Pons (tissue), 1 donor: ENCODE results near the gene NAALADL2.

Source experiments
- DNase-seq: peaks from one replicate; pipeline ENCODE4 v3.0.0-alpha.2; 2016; ENCODE audit warnings: low spot score

Gene NAALADL2

GRCh38 chr3:174973465-174973864 is 114.3 kb downstream of the NAALADL2 start:
- DNase-seq, result no peak

DNA sequence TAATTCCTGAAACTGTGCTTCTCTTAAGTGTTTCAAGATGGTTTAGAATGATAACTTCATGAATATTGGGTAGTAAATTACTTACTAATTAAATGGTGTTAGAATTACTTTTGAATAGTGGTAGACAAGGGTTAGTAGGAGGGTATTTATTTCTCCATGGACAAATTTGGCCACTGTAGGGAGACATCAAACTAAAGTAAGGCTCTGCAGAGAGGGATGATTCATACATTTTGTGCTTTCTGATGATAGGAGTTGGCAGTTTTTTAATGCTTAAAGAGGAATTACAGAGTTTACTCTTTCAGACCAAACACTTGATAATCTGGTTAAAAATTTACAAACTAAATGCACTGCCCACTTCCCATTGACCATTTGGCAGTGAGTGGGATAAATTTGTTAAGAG is 127.6 kb downstream of the NAALADL2 start:
- DNase-seq, result no peak

DNA sequence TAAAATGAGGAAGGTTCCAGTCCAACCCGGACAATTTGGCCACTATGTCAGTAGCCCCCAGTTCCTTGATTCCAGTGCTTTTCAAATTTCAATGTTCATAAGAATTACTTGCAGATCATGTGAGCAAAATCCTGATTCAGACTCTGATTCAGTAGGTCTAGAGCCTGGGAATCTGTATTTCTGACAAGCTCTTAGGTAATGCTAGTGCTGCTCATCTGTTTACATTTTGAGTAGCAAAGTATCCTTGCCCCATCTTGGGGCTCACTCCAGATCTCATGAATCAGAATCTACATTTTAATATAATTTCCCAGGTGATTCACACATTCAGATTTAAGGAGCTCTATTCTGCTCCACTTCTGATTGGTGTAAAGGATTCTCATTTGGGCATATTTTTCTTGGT is 142.0 kb downstream of the NAALADL2 start:
- DNase-seq, result no peak

DNA sequence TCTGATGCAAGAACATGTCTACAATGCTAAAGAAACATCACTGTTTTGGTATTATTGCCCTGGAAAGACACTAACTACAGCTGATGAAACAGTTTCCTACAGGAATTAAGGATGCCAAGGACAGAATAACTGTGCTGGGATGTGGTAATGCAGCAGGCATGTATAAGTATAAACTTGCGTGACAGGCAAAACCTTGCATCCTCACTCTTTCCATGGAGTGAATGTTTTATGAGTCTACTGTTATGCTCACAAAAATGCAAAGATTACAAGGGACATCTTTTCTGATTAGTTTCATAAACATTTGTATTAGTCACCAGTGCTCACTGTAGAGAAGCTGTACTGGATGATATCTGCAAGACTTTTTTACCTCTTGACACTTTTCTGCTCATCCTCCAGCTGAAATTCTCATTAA is 143.6 kb downstream of the NAALADL2 start:
- no peak for DNase-seq

DNA sequence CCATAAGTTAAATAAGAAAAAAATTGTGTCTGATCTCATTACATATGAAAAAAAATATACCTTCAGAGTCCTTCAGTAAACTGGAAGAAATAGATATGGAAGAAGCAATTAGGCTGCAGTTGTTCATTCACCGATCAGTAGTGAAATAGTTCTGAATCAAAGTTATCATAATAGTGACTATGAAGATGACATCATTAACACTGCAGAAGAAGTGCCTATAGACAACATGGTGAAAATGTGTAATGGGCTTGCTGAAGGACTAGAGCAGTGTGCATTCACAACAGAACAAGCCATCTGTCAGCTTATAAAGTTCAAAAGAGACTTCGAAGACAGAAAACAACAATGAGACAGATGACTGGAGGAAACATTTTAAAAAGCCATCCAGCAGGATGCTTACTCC is 144.5 kb downstream of the NAALADL2 start:
- DNase-seq, result no peak

GRCh38 chr3:175005193-175005592 is 146.1 kb downstream of the NAALADL2 start:
- DNase-seq, result no peak

DNA sequence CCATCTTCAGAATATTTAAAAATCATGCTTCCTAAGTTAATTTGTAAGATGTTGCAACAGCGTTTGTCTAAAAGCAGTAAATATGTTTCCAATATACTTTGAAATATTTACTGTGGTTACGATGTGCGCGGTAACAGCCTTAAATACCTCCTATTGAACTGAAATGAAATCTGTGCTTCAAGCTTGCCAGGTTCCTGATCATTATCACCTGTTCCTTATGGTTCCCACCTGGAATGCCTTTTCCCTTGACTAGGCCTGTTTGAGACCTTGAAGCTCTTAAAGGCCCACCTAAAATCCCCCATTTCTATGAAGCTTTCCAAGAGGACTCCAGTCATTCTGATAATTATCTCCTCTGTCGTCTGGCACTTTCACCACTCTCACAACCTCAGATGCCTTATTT is 146.7 kb downstream of the NAALADL2 start:
- no peak for DNase-seq

GRCh38 chr3:175007306-175007705 is 148.2 kb downstream of the NAALADL2 start:
- no peak for DNase-seq

GRCh38 chr3:175009295-175009694 is 150.2 kb downstream of the NAALADL2 start:
- DNase-seq, result no peak

DNA sequence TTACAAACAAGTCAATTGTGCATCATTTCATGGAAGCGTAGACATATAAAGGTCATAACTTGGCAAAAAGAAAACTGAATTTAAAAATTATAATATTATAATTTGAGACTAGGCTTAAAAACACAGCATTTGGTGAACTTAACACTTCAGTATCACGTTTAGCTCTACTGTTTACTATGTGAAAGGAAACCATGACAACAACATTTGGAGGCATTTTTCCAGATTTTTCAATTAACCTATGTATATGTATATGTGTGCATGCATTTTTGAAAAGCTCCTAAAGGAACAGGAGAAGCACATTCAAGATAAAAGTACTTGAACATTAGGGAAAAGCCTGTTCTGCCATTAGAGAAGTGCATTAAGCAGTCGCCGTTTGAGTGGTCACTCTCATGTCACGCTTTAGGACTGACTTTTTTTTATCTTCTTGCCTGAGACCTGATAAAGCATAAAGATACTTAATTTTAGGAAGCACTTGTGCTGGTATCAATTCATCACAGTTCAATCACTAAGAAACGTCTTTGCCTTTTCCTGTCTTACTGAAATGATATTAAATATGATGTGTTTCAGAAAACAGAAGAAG is 156.0 kb downstream of the NAALADL2 start:
- DNase-seq, result no peak

DNA sequence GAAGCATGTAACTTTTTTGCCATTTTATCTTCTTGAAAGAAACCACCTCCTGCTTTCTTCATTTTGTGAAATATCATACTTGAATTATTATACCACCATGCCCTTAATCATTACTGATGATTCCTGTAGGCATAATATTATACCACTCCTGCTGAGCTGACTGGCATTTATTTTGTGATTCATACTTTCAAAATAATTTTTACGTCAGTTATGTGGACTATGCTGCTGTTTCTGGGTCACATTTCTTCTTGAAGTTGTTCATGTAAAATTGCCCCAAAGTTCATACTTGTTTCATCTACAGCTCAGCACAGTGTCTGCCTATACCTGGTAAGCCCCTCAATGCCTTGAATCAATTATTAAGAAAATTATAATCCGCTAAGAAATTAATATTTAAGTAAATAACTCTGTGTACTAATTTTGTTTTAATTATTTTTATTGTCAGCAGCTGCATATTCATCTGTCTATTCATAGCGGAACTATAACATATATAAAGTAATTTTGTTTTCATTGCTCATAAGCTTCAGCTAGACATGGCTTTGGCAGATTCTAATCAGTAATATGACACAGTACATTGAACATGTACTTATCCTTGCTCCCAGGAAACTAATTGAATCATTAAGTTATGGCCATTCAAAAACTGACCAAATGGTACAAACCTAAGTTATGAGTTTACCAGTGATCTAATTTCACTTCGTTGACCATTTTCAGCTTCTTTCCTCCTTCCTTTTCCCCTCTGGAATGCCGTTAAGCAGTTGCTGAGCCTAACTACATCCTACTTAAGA is 160.0 kb downstream of the NAALADL2 start:
- DNase-seq, result no peak

DNA sequence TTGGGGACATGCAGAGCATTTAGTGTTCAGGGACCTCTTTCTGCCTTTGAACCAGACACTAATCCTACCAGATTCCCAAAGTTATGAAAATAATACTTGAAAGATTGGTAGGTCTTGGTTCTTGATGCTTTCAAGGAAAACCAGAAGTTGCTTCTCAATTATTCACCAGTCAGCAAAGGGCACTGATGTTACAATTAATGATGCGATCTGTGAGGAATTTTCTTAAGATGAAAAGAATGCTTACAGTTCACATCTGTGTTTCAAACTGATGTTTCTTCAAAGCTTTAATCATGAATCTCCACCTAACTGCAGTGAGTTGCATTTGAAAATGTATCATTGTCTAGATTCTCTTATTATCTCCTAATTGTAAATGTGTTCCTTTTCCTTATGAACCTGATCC is 161.0 kb downstream of the NAALADL2 start:
- DNase-seq, result no peak

DNA sequence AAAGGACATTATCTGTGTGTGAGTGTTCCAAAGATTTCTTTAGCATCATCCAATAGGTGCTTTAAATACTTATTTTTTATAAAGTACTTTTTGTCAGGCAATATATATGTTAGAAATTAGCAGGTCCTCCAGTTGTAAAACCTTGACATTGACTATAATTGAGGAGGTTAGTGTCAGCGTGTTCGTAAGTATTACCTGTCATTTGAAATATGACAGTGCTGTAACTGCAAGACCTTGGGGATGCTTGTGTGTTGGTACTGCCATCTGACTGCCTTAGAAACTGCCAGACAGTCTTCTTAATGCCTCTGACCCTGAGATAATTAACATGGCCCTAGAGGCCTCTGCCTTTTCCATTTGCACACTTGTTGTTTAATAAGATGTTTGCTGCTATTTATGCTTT is 170.7 kb downstream of the NAALADL2 start:
- no peak for DNase-seq

GRCh38 chr3:175039875-175040274 is 180.7 kb downstream of the NAALADL2 start:
- DNase-seq, result no peak

- DNase-seq, result no peak
Measured at GRCh38 chr3:175041369-175041768, 182.2 kb downstream of the NAALADL2 start.

- DNase-seq, result no peak
Measured at GRCh38 chr3:175046601-175047000, 187.5 kb downstream of the NAALADL2 start.

DNA sequence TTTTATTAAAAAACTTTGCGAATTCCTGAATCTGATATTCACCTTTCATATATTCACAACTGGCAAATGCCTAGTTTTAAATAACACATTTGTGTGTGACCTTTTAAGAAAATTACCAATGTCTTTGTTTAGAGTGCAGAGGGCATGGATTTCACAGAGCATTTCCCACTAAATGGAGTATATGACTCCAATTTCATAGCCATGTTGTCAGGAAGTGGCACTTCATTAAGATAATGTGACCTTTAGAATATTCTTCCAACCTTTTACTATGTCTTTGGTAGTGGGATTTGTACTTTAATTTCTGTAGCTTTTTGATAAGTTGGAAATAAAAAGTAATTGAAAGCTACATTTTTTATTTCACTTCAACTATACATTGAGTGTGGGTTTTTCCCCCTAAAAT is 188.7 kb downstream of the NAALADL2 start:
- no peak for DNase-seq

DNA sequence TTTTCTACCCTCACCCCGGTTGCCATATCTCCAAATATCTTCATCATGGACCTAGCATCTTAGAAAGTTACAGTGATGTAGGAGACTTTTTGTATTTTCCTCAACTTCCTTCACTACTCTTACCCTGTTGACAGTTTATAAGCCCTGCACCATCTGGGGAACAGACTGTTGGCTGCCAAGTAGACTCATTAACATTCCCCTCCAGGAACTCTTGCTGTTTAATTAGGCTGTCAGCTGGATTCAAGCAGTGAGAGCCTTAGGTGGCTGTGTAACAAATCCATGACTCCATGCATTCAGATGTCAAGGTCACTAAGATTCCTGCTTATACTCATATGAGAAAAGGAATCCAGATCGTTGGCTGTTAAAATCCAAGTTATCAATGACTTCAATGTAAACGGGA is 198.3 kb downstream of the NAALADL2 start:
- DNase-seq, result peak; percentile 48

DNA sequence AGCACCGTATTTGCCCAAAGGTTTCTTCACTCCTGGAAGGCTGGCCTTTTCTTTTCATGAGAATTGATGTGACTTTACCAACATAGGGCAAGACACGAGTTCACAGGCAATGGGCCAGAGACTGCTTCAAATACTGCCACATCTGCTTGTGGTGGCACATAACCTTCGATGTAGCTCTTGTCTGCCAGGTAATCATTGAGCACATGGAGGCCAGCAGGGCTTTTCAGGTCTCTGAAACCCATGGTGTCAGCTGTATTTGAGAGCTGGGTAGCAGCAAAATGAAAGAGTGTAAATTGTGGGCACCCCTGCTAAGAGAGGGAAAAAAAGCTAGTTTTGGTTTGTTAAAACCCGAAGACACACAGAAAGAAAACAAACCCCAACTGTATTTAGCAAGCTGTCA is 200.7 kb downstream of the NAALADL2 start:
- no peak for DNase-seq

DNA sequence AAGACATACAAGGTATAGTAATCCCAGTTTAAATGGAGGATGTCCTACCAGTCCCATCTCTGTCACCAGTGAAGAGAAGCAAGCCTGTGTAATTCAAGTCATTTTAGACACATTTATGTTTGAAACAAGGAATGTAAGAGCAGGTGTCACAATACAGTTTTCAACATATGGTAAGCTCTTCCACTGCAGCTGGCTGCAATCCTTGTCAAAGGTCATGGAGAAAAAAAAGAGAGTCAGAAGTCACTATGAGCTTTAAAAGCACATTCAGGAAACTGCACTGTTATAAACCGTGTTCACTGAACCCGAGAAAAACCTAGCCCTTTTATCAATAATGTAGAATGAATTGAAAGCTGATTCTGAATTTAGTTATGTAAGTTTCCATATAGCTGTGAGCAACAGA is 206.4 kb downstream of the NAALADL2 start:
- DNase-seq, result no peak

DNA sequence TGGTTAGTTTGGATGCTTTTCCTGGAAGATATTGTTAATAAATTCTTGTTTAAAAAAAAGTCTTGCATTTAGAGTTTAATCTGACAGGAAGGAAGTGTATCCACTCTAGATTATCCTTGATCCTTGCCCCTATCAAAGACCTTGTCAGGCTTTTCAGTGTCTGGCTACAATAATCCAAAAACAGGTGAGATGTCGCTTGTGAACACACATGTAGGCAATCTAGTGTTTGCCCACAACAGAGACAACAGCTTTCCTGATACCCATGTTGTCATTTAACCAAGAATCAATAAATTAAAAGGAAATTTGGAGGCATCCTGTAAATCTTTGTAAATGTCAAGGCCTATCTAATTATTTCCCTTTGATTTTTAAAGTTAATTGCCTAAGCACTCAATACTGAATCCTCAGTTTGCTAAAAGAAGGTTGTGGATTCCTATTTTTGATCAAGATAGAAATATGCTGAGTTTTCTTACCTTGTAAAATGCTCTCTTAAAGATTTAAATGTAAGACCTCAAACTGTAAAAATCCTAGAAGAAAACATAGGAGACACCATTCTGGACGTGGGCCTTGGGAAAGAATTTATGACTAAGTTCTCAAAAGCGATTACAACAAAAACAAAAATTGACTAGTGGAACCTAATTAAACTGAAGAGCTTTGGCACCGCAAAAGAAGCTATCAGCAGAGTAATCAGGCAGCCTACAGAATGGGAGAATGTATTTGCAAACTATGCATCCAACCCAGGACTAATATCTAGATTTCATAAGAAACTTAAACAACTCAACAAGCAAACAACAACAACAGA is 207.7 kb downstream of the NAALADL2 start:
- DNase-seq, result no peak

GRCh38 chr3:175068587-175068986 is 209.5 kb downstream of the NAALADL2 start:
- no peak for DNase-seq

DNA sequence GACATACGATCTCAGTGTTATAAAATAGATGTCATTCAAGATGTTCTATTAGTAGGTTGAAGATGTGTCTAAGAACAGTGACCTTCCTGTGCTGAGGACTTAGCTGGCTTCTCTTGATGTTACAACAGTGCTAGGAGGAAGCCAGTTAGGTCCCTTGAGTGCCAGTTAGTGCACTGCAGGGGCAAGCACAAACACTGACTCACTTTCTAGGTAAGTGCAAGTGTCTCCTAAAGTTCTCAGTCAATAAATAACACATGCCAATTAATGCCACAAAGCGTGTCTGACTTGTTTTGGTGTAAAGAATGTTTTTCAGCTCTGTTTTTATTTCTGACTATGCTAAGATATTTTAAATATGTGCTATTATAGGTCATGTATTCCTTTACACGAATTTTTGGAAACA is 211.8 kb downstream of the NAALADL2 start:
- no peak for DNase-seq
